Suprapubic skin (tissue), 4 donors: ENCODE data around the gene UCP3. TPM values are rescaled to one million over a fixed set of nuclear protein-coding genes. Genes with fewer than 3 reads are reported as not detected.
A peak's percentile ranks its signal among the peaks of the same experiment; 100 is the strongest.

Experiments used
- DNase-seq, 2 donors: peaks; one replicate each; pipeline ENCODE4 v3.0.0-alpha.2; 2019; ENCODE audit warnings: low spot score in 2 of 2
- H3K27ac ChIP-seq: fragments of 200-600 bp; sonication (generic); one replicate; pipeline ENCODE4 v1.5.1; 2019
- H3K27me3 ChIP-seq: fragments of 200-600 bp; sonication (generic); one replicate; pipeline ENCODE4 v1.5.1; 2019
- H3K36me3 ChIP-seq: fragments of 200-600 bp; sonication (generic); one replicate; pipeline ENCODE4 v1.5.1; 2019
- H3K4me1 ChIP-seq: fragments of 200-600 bp; sonication (generic); one replicate; pipeline ENCODE4 v1.5.1; 2019
- H3K4me3 ChIP-seq: fragments of 200-600 bp; sonication (generic); one replicate; pipeline ENCODE4 v1.5.1; 2019; ENCODE audit warnings: mild to moderate bottlenecking
- H3K9me3 ChIP-seq: fragments of 200-600 bp; sonication (generic); one replicate; pipeline ENCODE4 v1.5.1; 2019
- CTCF ChIP-seq, 2 donors: fragments of 200-600 bp in 1 of 2; fragments of 450-650 bp in 1 of 2; sonication (generic) in 1 of 2; IDR thresholded peaks; one replicate each; pipeline ENCODE4 v1.5.1; 2016 to 2019; ENCODE audit warnings: antibody characterized with exemption in 2 of 2, mild to moderate bottlenecking in 1 of 2, moderate library complexity in 1 of 2
- EP300 ChIP-seq: sonication (generic); formaldehyde crosslinking; IDR thresholded peaks from one replicate; pipeline ENCODE4 v1.6.1; 2017; ENCODE audit warnings: antibody characterized with exemption
- POLR2A ChIP-seq, 2 donors: fragments of 450-650 bp; IDR thresholded peaks; one replicate each; pipeline ENCODE4 v1.6.1; 2017; ENCODE audit warnings: antibody characterized with exemption in 2 of 2, mild to moderate bottlenecking in 2 of 2, moderate library complexity in 2 of 2
- POLR2AphosphoS5 ChIP-seq, 3 donors: sonication (generic); formaldehyde crosslinking; IDR thresholded peaks; one replicate each; pipeline ENCODE4 v1.6.1; 2017; ENCODE audit warnings: antibody characterized with exemption in 3 of 3
- WGBS: methylation state at CpG from one replicate; pipeline ENCODE4 v1.1.5; 2018; 5-methylcytosine and 5-hydroxymethylcytosine counted together
- total RNA-seq, 4 donors: library from RNA; depleted of rRNA; stranded (reverse); fragments of >200 nt; gene quantifications; one replicate each; pipeline ENCODE4 v1.1.0, GENCODE V29; 2016

UCP3 gene
- total RNA-seq, 4 donors from 2014 or later: 2.3 to 6.6 (median 3.9) TPM

DNA sequence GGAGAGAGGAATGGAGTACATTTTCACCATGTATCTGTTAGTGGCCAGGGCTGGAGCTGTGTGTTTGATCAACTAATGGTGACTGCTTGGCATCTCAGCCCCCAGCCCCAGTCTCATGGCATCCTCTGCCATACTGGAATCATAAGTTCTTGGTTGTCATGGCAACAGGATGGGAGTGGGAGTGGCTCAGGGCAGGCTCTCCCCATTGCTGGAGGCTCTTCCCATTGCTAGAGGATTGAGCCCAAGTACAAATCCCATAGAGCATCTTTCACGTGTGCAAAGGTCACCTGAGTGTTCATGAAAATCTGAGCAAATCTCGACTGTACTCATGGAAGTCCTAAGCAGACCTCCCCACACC, 43.1 kb downstream of the UCP3 start:
- WGBS: 85% methylated on average over 2 of the region's 2 CpGs
- no peak overlapping the region for H3K27ac ChIP-seq
- DNase-seq: no peak
- no peaks in the 10 kb centered on the region for H3K9me3 ChIP-seq
- H3K4me3 ChIP-seq: no peak overlapping the region
- TF ChIP-seq EP300: no peak
- no peak for TF ChIP-seq CTCF (IDR thresholded peaks at IDR 0.05)
- TF ChIP-seq POLR2A (IDR thresholded peaks at IDR 0.05): no peak
- no peak for TF ChIP-seq POLR2AphosphoS5 (IDR thresholded peaks at IDR 0.05)
- H3K4me1 ChIP-seq: peaks cover 7% of the 10 kb centered on the region
- H3K36me3 ChIP-seq: no peaks in the 10 kb centered on the region
- H3K27me3 ChIP-seq: no peaks in the 10 kb centered on the region

- H3K4me3 ChIP-seq: no peak overlapping the region
- H3K4me1 ChIP-seq: peaks cover 7% of the 10 kb centered on the region
- no peaks in the 10 kb centered on the region for H3K27me3 ChIP-seq
- H3K36me3 ChIP-seq: no peaks in the 10 kb centered on the region
- no peaks in the 10 kb centered on the region for H3K9me3 ChIP-seq
- TF ChIP-seq CTCF (IDR thresholded peaks at IDR 0.05) (no peak), EP300 (no peak), POLR2AphosphoS5 (IDR thresholded peaks at IDR 0.05) (no peak), POLR2A (IDR thresholded peaks at IDR 0.05) (no peak)
- H3K27ac ChIP-seq: no peak overlapping the region
- peak in 1 of 2 donors; percentile 52 for DNase-seq
- 52% methylated on average over 10 of the region's 10 CpGs for WGBS
These were observed 43.7 kb downstream of the UCP3 start for GRCh38 chr11:73965076-73965763.

DNA sequence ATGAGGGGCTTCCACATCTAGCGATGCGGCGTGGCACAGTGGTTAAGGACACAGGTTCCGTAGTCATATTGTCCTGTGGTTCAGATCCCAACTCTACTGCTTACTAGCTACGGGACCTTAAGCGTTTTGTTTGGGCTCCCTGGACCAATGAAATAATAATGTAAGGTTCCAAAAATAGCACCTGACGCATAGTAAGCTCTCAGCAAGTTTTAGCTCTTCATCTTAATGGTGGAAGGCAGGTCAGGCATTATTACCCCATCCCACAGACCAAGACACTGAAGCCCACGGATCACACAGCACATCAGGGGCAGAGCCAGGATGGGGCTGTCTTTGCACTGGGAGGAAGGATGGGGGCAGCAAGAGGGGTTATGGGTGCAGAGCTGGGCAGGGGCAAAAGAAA, 45.0 kb downstream of the UCP3 start:
- no peaks in the 10 kb centered on the region for H3K36me3 ChIP-seq
- H3K27me3 ChIP-seq: no peaks in the 10 kb centered on the region
- H3K9me3 ChIP-seq: no peaks in the 10 kb centered on the region
- H3K4me1 ChIP-seq: peaks cover 7% of the 10 kb centered on the region
- H3K27ac ChIP-seq: no peak overlapping the region
- DNase-seq: no peak
- TF ChIP-seq CTCF (IDR thresholded peaks at IDR 0.05): no peak
- TF ChIP-seq POLR2A (IDR thresholded peaks at IDR 0.05): no peak
- TF ChIP-seq EP300: no peak
- TF ChIP-seq POLR2AphosphoS5 (IDR thresholded peaks at IDR 0.05): no peak
- H3K4me3 ChIP-seq: no peak overlapping the region
- whole genome bisulfite sequencing: 73% methylated on average over 8 of the region's 8 CpGs

DNA sequence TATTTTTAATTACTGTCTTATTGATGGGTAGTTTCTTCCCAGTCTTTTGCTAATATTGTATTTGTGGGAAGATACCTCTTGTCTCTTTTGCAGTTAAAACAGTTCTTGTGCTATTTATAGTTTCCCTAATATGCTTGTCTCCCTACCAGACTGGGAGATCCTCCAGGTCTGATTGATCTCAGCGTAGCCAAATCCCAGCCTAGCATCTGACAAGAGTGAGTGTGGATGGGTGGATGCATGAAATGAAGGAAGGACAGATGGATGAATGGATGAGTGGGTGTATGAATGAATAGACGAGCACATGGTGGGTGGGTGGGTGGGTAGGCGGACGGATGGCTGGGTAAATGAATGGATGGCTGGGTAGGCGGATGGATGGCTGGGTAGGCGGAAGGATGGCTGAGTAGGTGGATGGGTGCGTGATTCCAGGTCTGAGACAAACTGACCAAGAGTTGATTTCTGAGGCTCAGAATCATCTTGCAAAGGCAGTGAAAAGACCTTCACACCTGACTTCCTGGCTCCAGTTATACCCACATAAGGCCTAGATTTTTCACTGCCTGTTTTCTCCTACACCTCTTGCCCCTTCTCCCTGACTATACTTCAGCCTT, 46.7 kb downstream of the UCP3 start:
- 63% methylated on average over 7 of the region's 7 CpGs for WGBS
- H3K27ac ChIP-seq: no peak overlapping the region
- TF ChIP-seq CTCF (IDR thresholded peaks at IDR 0.05) (no peak), EP300 (no peak), POLR2AphosphoS5 (IDR thresholded peaks at IDR 0.05) (no peak), POLR2A (IDR thresholded peaks at IDR 0.05) (no peak)
- peak in 1 of 2 donors; percentile 14 for DNase-seq
- H3K36me3 ChIP-seq: no peaks in the 10 kb centered on the region
- peaks cover 8% of the 10 kb centered on the region for H3K27me3 ChIP-seq
- H3K4me1 ChIP-seq: peaks cover 7% of the 10 kb centered on the region
- no peak overlapping the region for H3K4me3 ChIP-seq
- H3K9me3 ChIP-seq: no peaks in the 10 kb centered on the region

DNA sequence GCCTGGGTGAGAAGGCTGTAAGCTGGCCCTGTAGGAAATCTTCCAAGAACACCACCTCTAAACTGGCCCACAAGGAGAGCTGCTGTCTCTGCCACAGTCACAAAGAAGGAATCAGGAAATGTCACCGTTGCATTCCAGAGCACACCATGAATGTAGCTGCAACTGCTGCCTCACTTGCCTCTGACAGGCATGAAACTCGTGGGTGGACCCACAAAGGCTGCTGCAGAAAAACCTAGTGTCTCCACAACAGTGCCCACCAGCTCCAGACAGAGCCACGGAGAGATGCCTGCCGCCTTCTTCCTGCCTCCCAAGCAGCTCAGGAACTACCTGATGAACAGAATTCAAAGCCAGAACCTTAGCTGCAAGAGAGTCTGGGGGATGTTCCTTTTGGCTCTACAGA, 47.6 kb downstream of the UCP3 start:
- peaks cover 13% of the 10 kb centered on the region for H3K27me3 ChIP-seq
- H3K4me3 ChIP-seq: no peak overlapping the region
- peaks cover 7% of the 10 kb centered on the region for H3K4me1 ChIP-seq
- H3K9me3 ChIP-seq: no peaks in the 10 kb centered on the region
- 87% methylated on average over 4 of the region's 4 CpGs for WGBS
- no peaks in the 10 kb centered on the region for H3K36me3 ChIP-seq
- DNase-seq: peak in 1 of 2 donors; percentile 29
- TF ChIP-seq POLR2AphosphoS5 (IDR thresholded peaks at IDR 0.05) (no peak), EP300 (no peak), POLR2A (IDR thresholded peaks at IDR 0.05) (no peak)
- no peak overlapping the region for H3K27ac ChIP-seq
